T-helper 2 cell treated with Interferon-gamma antibody and Interleukin-4, amounts not matched to agents 100 ng/mL and 5 ng/mL, for 36 hours (primary cell): ENCODE results near the gene PGM2. TPM values are rescaled to one million over a fixed set of nuclear protein-coding genes. Genes with fewer than 3 reads are reported as not detected.

ENCODE experiments used
- intact Hi-C: fragments of 100-400 bp; cut with micrococcal nuclease; formaldehyde crosslinking; loops from one replicate; pipeline ENCODE4 v1.15.1; 2023
- total RNA-seq: library from RNA; stranded (reverse); gene quantifications from 2 replicates; pipeline ENCODE4 v1.2.3, GENCODE V29; 2022

Gene PGM2
- total RNA-seq, 1 donor from 2014 or later = 37.9 TPM

- intact Hi-C loops = loop anchor here (10.0 kb wide), 1 partner anchor 420 kb away; no protein-coding TSS in a partner anchor
Measured at GRCh38 chr4:37895271-37895670, 68.8 kb downstream of the PGM2 start.

GRCh38 chr4:37896206-37896860 lies 69.8 kb downstream of the PGM2 start:
- intact Hi-C loops = loop anchor here (10.0 kb wide), 1 partner anchor 418 kb away; no protein-coding TSS in a partner anchor

- intact Hi-C loops = no loop called here
Measured at GRCh38 chr4:37902212-37902611, 75.7 kb downstream of the PGM2 start.

- intact Hi-C loops = no loop called here
Measured at GRCh38 chr4:37902738-37903693, 76.5 kb downstream of the PGM2 start.

- intact Hi-C loops = no loop called here
Measured at GRCh38 chr4:37903901-37904300, 77.4 kb downstream of the PGM2 start.

GRCh38 chr4:37904824-37905223 lies 78.3 kb downstream of the PGM2 start:
- intact Hi-C loops = no loop called here

- intact Hi-C loops = no loop called here
Measured at GRCh38 chr4:37905533-37906169, 79.2 kb downstream of the PGM2 start.

GRCh38 chr4:37908488-37909331 lies 82.2 kb downstream of the PGM2 start:
- intact Hi-C loops = no loop called here

GRCh38 chr4:37909332-37910090 lies 83.0 kb downstream of the PGM2 start:
- intact Hi-C loops = no loop called here

- intact Hi-C loops = no loop called here
Measured at GRCh38 chr4:37910091-37910486, 83.6 kb downstream of the PGM2 start.

Other genes with a start within 250 kb of the PGM2 start
- 26.3 and 27.3 TPM in 2 replicates for gene RELL1, start 140.3 kb upstream of the PGM2 start, total RNA-seq
- 53.6 and 65.3 TPM in 2 replicates for gene TBC1D1, start 64.4 kb downstream of the PGM2 start, total RNA-seq
- 1.9 TPM in 2 replicates for gene PTTG2, start 133.7 kb downstream of the PGM2 start, total RNA-seq